HEK293 (cell line): ENCODE results near the gene FKBP10.
A peak's percentile ranks its signal among the peaks of the same experiment; 100 is the strongest.

Source experiments
- KLF1 ChIP-seq: fragments of 450-650 bp; formaldehyde crosslinking; IDR thresholded peaks from 2 replicates; pipeline ENCODE4 v1.5.1; 2016; ENCODE audit warnings: missing biosample characterization, missing genetic modification characterization
- KLF7 ChIP-seq: fragments of 450-650 bp; formaldehyde crosslinking; IDR thresholded peaks from 2 replicates; pipeline ENCODE4 v1.5.1; 2016; ENCODE audit warnings: missing biosample characterization, missing genetic modification characterization, borderline replicate concordance
- REPIN1 ChIP-seq: fragments of 450-650 bp; formaldehyde crosslinking; IDR thresholded peaks from 2 replicates; pipeline ENCODE4 v1.5.1; 2017; ENCODE audit warnings: missing biosample characterization, missing genetic modification characterization, low read depth
- SP7 ChIP-seq: fragments of 450-650 bp; formaldehyde crosslinking; IDR thresholded peaks from 2 replicates; pipeline ENCODE4 v1.5.1; 2016; ENCODE audit warnings: missing biosample characterization, missing genetic modification characterization
- YY1 ChIP-seq: fragments of 450-650 bp; formaldehyde crosslinking; IDR thresholded peaks from 2 replicates; pipeline ENCODE4 v1.5.1; 2018; ENCODE audit warnings: missing biosample characterization, missing genetic modification characterization
- ZBTB26 ChIP-seq: fragments of 450-650 bp; formaldehyde crosslinking; optimal IDR thresholded peaks from 2 replicates; pipeline ENCODE3; 2016; ENCODE audit warnings: missing biosample characterization, mild to moderate bottlenecking, missing genetic modification characterization
- ZBTB44 ChIP-seq: fragments of 450-650 bp; IDR thresholded peaks from 2 replicates; pipeline ENCODE4 v1.5.1; 2018; ENCODE audit warnings: missing biosample characterization, mild to moderate bottlenecking, missing genetic modification characterization
- ZFP69B ChIP-seq: fragments of 450-650 bp; formaldehyde crosslinking; IDR thresholded peaks from 2 replicates; pipeline ENCODE4 v1.5.1; 2016; ENCODE audit warnings: missing biosample characterization, missing genetic modification characterization
- ZNF175 ChIP-seq: fragments of 450-650 bp; formaldehyde crosslinking; IDR thresholded peaks from 2 replicates; pipeline ENCODE4 v1.5.1; 2016; ENCODE audit warnings: missing biosample characterization, missing genetic modification characterization
- ZNF398 ChIP-seq: fragments of 450-650 bp; formaldehyde crosslinking; IDR thresholded peaks from 2 replicates; pipeline ENCODE4 v1.5.1; 2017; ENCODE audit warnings: missing biosample characterization, missing genetic modification characterization
- ZNF501 ChIP-seq: fragments of 450-650 bp; formaldehyde crosslinking; IDR thresholded peaks from 2 replicates; pipeline ENCODE4 v1.5.1; 2016; ENCODE audit warnings: missing biosample characterization, missing genetic modification characterization
- ZNF555 ChIP-seq: fragments of 450-650 bp; formaldehyde crosslinking; conservative IDR thresholded peaks from 2 replicates; pipeline ENCODE4 v1.5.1; 2017; ENCODE audit warnings: missing biosample characterization, mild to moderate bottlenecking, missing genetic modification characterization, inconsistent platforms
- ZNF558 ChIP-seq: fragments of 450-650 bp; formaldehyde crosslinking; IDR thresholded peaks from 2 replicates; pipeline ENCODE4 v1.5.1; 2016; ENCODE audit warnings: missing biosample characterization, missing genetic modification characterization
- TF ChIP-seq, protein P1 (sequence below): fragments of 450-650 bp; formaldehyde crosslinking; IDR thresholded peaks from 2 replicates; pipeline ENCODE4 v1.5.1; 2016; ENCODE audit warnings: missing biosample characterization, missing genetic modification characterization
- TF ChIP-seq, protein P2 (sequence below): fragments of 450-650 bp; formaldehyde crosslinking; IDR thresholded peaks from 2 replicates; pipeline ENCODE4 v1.5.1; 2017; ENCODE audit warnings: missing biosample characterization, missing genetic modification characterization
- TF ChIP-seq, protein P3 (sequence below): fragments of 450-650 bp; formaldehyde crosslinking; IDR thresholded peaks from 2 replicates; pipeline ENCODE4 v1.5.1; 2016; ENCODE audit warnings: missing biosample characterization, missing genetic modification characterization
- TF ChIP-seq, protein P4 (sequence below): fragments of 450-650 bp; formaldehyde crosslinking; IDR thresholded peaks from 2 replicates; pipeline ENCODE4 v1.5.1; 2016; ENCODE audit warnings: missing biosample characterization, missing genetic modification characterization, borderline replicate concordance
- TF ChIP-seq, protein P5 (sequence below): fragments of 450-650 bp; formaldehyde crosslinking; IDR thresholded peaks from 2 replicates; pipeline ENCODE4 v1.5.1; 2016; ENCODE audit warnings: missing biosample characterization, missing genetic modification characterization
- TF ChIP-seq, protein P6 (sequence below): fragments of 450-650 bp; formaldehyde crosslinking; IDR thresholded peaks from 2 replicates; pipeline ENCODE4 v1.5.1; 2016; ENCODE audit warnings: missing biosample characterization, missing genetic modification characterization
- TF ChIP-seq, protein P7 (sequence below): fragments of 450-650 bp; formaldehyde crosslinking; IDR thresholded peaks from 2 replicates; pipeline ENCODE4 v1.5.1; 2016; ENCODE audit warnings: missing biosample characterization, missing genetic modification characterization

The FKBP10 gene

GRCh38 chr17:41812381-41813151 lies at the start of gene FKBP10 (continued):
- TF ChIP-seq, protein P1, sequence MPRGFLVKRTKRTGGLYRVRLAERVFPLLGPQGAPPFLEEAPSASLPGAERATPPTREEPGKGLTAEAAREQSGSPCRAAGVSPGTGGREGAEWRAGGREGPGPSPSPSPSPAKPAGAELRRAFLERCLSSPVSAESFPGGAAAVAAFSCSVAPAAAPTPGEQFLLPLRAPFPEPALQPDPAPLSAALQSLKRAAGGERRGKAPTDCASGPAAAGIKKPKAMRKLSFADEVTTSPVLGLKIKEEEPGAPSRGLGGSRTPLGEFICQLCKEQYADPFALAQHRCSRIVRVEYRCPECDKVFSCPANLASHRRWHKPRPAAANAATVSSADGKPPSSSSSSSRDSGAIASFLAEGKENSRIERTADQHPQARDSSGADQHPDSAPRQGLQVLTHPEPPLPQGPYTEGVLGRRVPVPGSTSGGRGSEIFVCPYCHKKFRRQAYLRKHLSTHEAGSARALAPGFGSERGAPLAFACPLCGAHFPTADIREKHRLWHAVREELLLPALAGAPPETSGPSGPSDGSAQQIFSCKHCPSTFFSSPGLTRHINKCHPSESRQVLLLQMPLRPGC (tag by site-specific recombination) = no peak
- TF ChIP-seq ZNF501 (tag by site-specific recombination) (no peak), ZNF555 (tag by site-specific recombination) (no peak), ZNF398 (tag by site-specific recombination) (peak; percentile 97), ZBTB44 (tag by site-specific recombination) (0 out of 2 replicates have a peak, but pooled peaks have one; percentile 2), KLF1 (tag by site-specific recombination) (no peak; the same call in 1 of the 2 replicates), KLF7 (tag by site-specific recombination) (no peak), SP7 (tag by site-specific recombination) (peak; percentile 29; the same call in 1 of the 2 replicates), YY1 (no peak), ZFP69B (tag by site-specific recombination) (no peak; the same call in 1 of the 2 replicates), REPIN1 (no peak), ZNF175 (tag by site-specific recombination) (no peak), ZNF558 (tag by site-specific recombination) (peak; percentile 62; the same call in 1 of the 2 replicates), ZBTB26 (peak; percentile 2)
- TF ChIP-seq, protein P2, sequence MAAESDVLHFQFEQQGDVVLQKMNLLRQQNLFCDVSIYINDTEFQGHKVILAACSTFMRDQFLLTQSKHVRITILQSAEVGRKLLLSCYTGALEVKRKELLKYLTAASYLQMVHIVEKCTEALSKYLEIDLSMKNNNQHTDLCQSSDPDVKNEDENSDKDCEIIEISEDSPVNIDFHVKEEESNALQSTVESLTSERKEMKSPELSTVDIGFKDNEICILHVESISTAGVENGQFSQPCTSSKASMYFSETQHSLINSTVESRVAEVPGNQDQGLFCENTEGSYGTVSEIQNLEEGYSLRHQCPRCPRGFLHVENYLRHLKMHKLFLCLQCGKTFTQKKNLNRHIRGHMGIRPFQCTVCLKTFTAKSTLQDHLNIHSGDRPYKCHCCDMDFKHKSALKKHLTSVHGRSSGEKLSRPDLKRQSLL = 0 out of 2 replicates have a peak, but pooled peaks have one; percentile 7
- TF ChIP-seq, protein P3, sequence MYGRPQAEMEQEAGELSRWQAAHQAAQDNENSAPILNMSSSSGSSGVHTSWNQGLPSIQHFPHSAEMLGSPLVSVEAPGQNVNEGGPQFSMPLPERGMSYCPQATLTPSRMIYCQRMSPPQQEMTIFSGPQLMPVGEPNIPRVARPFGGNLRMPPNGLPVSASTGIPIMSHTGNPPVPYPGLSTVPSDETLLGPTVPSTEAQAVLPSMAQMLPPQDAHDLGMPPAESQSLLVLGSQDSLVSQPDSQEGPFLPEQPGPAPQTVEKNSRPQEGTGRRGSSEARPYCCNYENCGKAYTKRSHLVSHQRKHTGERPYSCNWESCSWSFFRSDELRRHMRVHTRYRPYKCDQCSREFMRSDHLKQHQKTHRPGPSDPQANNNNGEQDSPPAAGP (tag by site-specific recombination) = peak; percentile 20; the same call in 1 of the 2 replicates
- TF ChIP-seq, protein P4, sequence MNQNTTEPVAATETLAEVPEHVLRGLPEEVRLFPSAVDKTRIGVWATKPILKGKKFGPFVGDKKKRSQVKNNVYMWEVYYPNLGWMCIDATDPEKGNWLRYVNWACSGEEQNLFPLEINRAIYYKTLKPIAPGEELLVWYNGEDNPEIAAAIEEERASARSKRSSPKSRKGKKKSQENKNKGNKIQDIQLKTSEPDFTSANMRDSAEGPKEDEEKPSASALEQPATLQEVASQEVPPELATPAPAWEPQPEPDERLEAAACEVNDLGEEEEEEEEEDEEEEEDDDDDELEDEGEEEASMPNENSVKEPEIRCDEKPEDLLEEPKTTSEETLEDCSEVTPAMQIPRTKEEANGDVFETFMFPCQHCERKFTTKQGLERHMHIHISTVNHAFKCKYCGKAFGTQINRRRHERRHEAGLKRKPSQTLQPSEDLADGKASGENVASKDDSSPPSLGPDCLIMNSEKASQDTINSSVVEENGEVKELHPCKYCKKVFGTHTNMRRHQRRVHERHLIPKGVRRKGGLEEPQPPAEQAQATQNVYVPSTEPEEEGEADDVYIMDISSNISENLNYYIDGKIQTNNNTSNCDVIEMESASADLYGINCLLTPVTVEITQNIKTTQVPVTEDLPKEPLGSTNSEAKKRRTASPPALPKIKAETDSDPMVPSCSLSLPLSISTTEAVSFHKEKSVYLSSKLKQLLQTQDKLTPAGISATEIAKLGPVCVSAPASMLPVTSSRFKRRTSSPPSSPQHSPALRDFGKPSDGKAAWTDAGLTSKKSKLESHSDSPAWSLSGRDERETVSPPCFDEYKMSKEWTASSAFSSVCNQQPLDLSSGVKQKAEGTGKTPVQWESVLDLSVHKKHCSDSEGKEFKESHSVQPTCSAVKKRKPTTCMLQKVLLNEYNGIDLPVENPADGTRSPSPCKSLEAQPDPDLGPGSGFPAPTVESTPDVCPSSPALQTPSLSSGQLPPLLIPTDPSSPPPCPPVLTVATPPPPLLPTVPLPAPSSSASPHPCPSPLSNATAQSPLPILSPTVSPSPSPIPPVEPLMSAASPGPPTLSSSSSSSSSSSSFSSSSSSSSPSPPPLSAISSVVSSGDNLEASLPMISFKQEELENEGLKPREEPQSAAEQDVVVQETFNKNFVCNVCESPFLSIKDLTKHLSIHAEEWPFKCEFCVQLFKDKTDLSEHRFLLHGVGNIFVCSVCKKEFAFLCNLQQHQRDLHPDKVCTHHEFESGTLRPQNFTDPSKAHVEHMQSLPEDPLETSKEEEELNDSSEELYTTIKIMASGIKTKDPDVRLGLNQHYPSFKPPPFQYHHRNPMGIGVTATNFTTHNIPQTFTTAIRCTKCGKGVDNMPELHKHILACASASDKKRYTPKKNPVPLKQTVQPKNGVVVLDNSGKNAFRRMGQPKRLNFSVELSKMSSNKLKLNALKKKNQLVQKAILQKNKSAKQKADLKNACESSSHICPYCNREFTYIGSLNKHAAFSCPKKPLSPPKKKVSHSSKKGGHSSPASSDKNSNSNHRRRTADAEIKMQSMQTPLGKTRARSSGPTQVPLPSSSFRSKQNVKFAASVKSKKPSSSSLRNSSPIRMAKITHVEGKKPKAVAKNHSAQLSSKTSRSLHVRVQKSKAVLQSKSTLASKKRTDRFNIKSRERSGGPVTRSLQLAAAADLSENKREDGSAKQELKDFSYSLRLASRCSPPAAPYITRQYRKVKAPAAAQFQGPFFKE (tag by site-specific recombination) = no peak
- TF ChIP-seq, protein P5, sequence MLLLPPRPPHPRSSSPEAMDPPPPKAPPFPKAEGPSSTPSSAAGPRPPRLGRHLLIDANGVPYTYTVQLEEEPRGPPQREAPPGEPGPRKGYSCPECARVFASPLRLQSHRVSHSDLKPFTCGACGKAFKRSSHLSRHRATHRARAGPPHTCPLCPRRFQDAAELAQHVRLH (tag by site-specific recombination) = no peak; the same call in 1 of the 2 replicates
- TF ChIP-seq, protein P6, sequence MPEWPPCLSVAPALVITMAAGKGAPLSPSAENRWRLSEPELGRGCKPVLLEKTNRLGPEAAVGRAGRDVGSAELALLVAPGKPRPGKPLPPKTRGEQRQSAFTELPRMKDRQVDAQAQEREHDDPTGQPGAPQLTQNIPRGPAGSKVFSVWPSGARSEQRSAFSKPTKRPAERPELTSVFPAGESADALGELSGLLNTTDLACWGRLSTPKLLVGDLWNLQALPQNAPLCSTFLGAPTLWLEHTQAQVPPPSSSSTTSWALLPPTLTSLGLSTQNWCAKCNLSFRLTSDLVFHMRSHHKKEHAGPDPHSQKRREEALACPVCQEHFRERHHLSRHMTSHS (tag by site-specific recombination) = no peak
- TF ChIP-seq, protein P7, sequence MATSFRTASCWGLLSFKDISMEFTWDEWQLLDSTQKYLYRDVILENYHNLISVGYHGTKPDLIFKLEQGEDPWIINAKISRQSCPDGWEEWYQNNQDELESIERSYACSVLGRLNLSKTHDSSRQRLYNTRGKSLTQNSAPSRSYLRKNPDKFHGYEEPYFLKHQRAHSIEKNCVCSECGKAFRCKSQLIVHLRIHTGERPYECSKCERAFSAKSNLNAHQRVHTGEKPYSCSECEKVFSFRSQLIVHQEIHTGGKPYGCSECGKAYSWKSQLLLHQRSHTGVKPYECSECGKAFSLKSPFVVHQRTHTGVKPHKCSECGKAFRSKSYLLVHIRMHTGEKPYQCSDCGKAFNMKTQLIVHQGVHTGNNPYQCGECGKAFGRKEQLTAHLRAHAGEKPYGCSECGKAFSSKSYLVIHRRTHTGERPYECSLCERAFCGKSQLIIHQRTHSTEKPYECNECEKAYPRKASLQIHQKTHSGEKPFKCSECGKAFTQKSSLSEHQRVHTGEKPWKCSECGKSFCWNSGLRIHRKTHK = no peak
